ENCODE results near the gene CCT2. TPM values are rescaled to one million over a fixed set of nuclear protein-coding genes. Genes with fewer than 3 reads are reported as not detected.

CCT2 gene
- total and polyA plus RNA-seq, 7 donors, result 96.9 to 353 (median 160) TPM

GRCh38 chr12:69595689-69596088 lies 10.4 kb downstream of the CCT2 start:
- 97 to 100% (median 100%) methylated on average over 2 of the region's 2 CpGs for WGBS, 3 donors
- Histone ChIP-seq H3K4me3 (no peak overlapping the region), H3K27ac (no peak overlapping the region), H3K4me1 (no peaks in the 10 kb centered on the region), H3K36me3 (ENCODE audit: insufficient read depth in 1 of 2, low read depth in 1 of 2) (peaks cover 18 to 100% of the 10 kb centered on the region in 2 donors), H3K27me3 (ENCODE audit: insufficient read depth in 3 of 3, low read length in 2 of 3) (no peaks in the 10 kb centered on the region), H3K9me3 (no peaks in the 10 kb centered on the region)
- ATAC-seq, result peak in 2 of 4 donors; percentile 27 to 44
- no peak for TF ChIP-seq CTCF (IDR thresholded peaks at IDR 0.05)
- no peak for DNase-seq
- intact Hi-C loops (cut with DNase I), result no loop called here

DNA sequence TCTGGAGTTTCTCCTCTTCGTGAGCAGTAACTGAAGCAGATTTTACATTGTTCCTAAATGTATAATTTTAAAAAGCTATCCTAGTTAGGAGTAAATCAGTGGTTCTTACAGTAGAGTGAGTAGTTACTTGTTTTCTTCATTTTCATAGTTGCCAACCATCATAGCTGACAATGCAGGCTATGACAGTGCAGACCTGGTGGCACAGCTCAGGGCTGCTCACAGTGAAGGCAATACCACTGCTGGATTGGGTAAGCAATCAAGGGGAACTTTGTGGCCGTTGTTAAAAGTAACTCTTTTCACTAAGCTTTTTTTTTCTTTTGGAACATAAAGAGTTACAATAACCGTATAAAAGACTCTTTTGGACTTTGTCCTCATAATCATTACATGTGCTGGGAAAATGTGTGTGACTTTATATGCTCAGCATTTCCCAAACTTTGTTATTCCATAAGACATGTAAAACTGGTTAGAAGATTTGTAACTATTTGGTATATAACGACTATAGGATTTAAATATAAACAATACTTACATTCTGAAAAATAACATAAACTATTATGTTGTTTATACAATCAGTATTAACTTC lies 13.0 kb downstream of the CCT2 start:
- Histone ChIP-seq H3K27me3 (ENCODE audit: insufficient read depth in 3 of 3, low read length in 2 of 3) (no peaks in the 10 kb centered on the region), H3K27ac (no peak overlapping the region), H3K36me3 (ENCODE audit: insufficient read depth in 1 of 2, low read depth in 1 of 2) (peaks cover 10 to 100% of the 10 kb centered on the region in 2 donors), H3K9me3 (no peaks in the 10 kb centered on the region), H3K4me1 (no peaks in the 10 kb centered on the region), H3K4me3 (no peak overlapping the region)
- ATAC-seq (no peak), DNase-seq (no peak)
- no peak for TF ChIP-seq CTCF (IDR thresholded peaks at IDR 0.05)
- 65 to 82% (median 65%) methylated on average over 4 of the region's 4 CpGs for WGBS, 3 donors
- intact Hi-C loops (cut with DNase I), result no loop called here

GRCh38 chr12:69600804-69601203 lies 15.5 kb downstream of the CCT2 start:
- TF ChIP-seq CTCF (IDR thresholded peaks at IDR 0.05), result no peak
- H3K36me3 ChIP-seq (ENCODE audit: insufficient read depth in 1 of 2, low read depth in 1 of 2), result peaks cover 7 to 79% of the 10 kb centered on the region in 2 donors
- H3K9me3 ChIP-seq, result no peaks in the 10 kb centered on the region
- no peaks in the 10 kb centered on the region for H3K27me3 ChIP-seq (ENCODE audit: insufficient read depth in 3 of 3, low read length in 2 of 3)
- no peak for ATAC-seq
- no peak overlapping the region for H3K27ac ChIP-seq
- H3K4me1 ChIP-seq, result no peaks in the 10 kb centered on the region
- intact Hi-C loops (cut with DNase I), result no loop called here
- H3K4me3 ChIP-seq, result no peak overlapping the region
- DNase-seq, result no peak

GRCh38 chr12:69601962-69602685 lies 16.9 kb downstream of the CCT2 start:
- Histone ChIP-seq H3K36me3 (ENCODE audit: insufficient read depth in 1 of 2, low read depth in 1 of 2) (peaks cover 7 to 66% of the 10 kb centered on the region in 2 donors), H3K4me3 (no peak overlapping the region), H3K9me3 (no peaks in the 10 kb centered on the region), H3K4me1 (no peaks in the 10 kb centered on the region), H3K27ac (no peak overlapping the region), H3K27me3 (ENCODE audit: insufficient read depth in 3 of 3, low read length in 2 of 3) (no peaks in the 10 kb centered on the region)
- 89 to 94% (median 93%) methylated on average over 6 of the region's 6 CpGs for WGBS, 3 donors
- DNase-seq, result no peak
- peak in 1 of 4 donors; percentile 24 for ATAC-seq
- TF ChIP-seq CTCF (IDR thresholded peaks at IDR 0.05), result no peak
- intact Hi-C loops (cut with DNase I), result no loop called here
